GM12878 (cell line): ENCODE measurements around the gene BBS1.

Experiments used
- ETV6 ChIP-seq, 2 experiments: fragments of 450-650 bp in 1 of 2; IDR thresholded peaks in 1 of 2; conservative IDR thresholded peaks in 1 of 2; 2 replicates each; pipeline ENCODE4 v1.6.1; 2014; ENCODE audit warnings: antibody characterized with exemption in 1 of 2, borderline replicate concordance in 1 of 2, low read depth in 1 of 2, mild to moderate bottlenecking in 1 of 2, moderate library complexity in 1 of 2
- LARP7 ChIP-seq: fragments of 450-650 bp; IDR thresholded peaks from 2 replicates; pipeline ENCODE4 v1.6.1; 2017; ENCODE audit warnings: mild to moderate bottlenecking
- POLR2A ChIP-seq: IDR thresholded peaks from 2 replicates; pipeline ENCODE4 v1.6.1; 2011; ENCODE audit warnings: low read depth, mild to moderate bottlenecking, low read length
- SP1 ChIP-seq: IDR thresholded peaks from one replicate; pipeline ENCODE4 v1.6.1; 2011; ENCODE audit warnings: low read depth, low read length
- ZSCAN29 ChIP-seq: fragments of 450-650 bp; IDR thresholded peaks from 2 replicates; pipeline ENCODE4 v1.6.1; 2017; ENCODE audit warnings: mild to moderate bottlenecking, moderate library complexity
- TF ChIP-seq, protein P1 (sequence below), 3 experiments: IDR thresholded peaks in 2 of 3; conservative IDR thresholded peaks in 1 of 3; 2 replicates each; pipeline ENCODE4 v1.5.1; 2011; ENCODE audit warnings: low read depth in 3 of 3, low read length in 3 of 3, mild to moderate bottlenecking in 3 of 3, control low read depth in 2 of 3, moderate library complexity in 2 of 3, inconsistent platforms in 1 of 3, mixed read lengths in 1 of 3; ENCODE audit not compliant: control insufficient read depth in 2 of 3, insufficient read depth in 1 of 3; ENCODE audit errors: extremely low read depth in 1 of 3
- TF ChIP-seq, protein P2 (sequence below): IDR thresholded peaks from 2 replicates; pipeline ENCODE4 v1.6.1; 2011; ENCODE audit warnings: low read depth, mild to moderate bottlenecking, low read length, moderate library complexity, borderline replicate concordance; ENCODE audit errors: extremely low read depth

DNA sequence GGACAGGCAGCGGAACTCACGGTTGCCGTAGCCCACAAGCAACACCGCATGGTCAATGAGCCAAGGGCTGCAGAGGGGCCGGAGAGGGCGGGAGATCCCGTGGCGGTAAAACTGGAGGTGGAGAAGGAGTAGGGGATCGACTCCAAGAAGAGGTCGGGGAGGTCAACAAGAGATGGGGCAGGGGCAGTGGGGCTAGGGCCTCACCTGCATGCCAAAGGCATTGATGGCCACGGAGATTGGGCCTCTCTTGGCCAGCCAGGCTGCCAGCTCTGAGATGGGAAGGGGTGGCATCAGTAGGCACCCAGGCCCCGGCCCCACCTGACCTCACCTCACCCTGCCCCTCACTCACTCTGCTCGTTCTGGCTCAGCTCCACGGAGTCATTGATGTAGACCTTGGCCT, 54.1 kb downstream of the BBS1 start:
- TF ChIP-seq POLR2A (no peak), ZSCAN29 (no peak), SP1 (no peak), LARP7 (no peak), ETV6 (conservative IDR thresholded peaks at IDR 0.05 in 1 of 2, IDR thresholded peaks at IDR 0.05 in 1 of 2; ENCODE audit: borderline replicate concordance in 1 of 2, low read depth in 1 of 2) (no peak)
- TF ChIP-seq, protein P1, sequence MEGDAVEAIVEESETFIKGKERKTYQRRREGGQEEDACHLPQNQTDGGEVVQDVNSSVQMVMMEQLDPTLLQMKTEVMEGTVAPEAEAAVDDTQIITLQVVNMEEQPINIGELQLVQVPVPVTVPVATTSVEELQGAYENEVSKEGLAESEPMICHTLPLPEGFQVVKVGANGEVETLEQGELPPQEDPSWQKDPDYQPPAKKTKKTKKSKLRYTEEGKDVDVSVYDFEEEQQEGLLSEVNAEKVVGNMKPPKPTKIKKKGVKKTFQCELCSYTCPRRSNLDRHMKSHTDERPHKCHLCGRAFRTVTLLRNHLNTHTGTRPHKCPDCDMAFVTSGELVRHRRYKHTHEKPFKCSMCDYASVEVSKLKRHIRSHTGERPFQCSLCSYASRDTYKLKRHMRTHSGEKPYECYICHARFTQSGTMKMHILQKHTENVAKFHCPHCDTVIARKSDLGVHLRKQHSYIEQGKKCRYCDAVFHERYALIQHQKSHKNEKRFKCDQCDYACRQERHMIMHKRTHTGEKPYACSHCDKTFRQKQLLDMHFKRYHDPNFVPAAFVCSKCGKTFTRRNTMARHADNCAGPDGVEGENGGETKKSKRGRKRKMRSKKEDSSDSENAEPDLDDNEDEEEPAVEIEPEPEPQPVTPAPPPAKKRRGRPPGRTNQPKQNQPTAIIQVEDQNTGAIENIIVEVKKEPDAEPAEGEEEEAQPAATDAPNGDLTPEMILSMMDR (IDR thresholded peaks at IDR 0.05 in 2 of 3, conservative IDR thresholded peaks at IDR 0.05 in 1 of 3; ENCODE audit: control insufficient read depth in 2 of 3, extremely low read depth in 1 of 3, insufficient read depth in 1 of 3, low read depth in 3 of 3, low read length in 3 of 3): no peak
- TF ChIP-seq, protein P2, sequence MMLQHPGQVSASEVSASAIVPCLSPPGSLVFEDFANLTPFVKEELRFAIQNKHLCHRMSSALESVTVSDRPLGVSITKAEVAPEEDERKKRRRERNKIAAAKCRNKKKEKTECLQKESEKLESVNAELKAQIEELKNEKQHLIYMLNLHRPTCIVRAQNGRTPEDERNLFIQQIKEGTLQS: no peak
